Measurements from ENCODE around the gene ST6GALNAC1. TPM values are rescaled to one million over a fixed set of nuclear protein-coding genes. Genes with fewer than 3 reads are reported as not detected.
A peak's percentile ranks its signal among the peaks of the same experiment; 100 is the strongest.

ST6GALNAC1 gene
- total and polyA plus RNA-seq, 5 donors from 2014 or later, result 0.33 to 8.5 (median 2.6) TPM

- Mint-ChIP-seq H3K27me3 (peaks cover 18% of the 10 kb centered on the region), H3K27ac (no peak overlapping the region), H3K9me3 (no peaks in the 10 kb centered on the region), H3K36me3 (no peaks in the 10 kb centered on the region), H3K4me3 (no peak overlapping the region), H3K4me1 (peaks cover 13 to 35% (median 19%) of the 10 kb centered on the region in 4 donors)
- peaks cover 17% of the 10 kb centered on the region for H3K4me1 ChIP-seq (ENCODE audit: control insufficient read depth, insufficient read depth, low read length, poor library complexity, severe bottlenecking)
- no peak overlapping the region for H3K27ac ChIP-seq (ENCODE audit: insufficient read depth, low read length, poor library complexity, severe bottlenecking)
- H3K27me3 ChIP-seq (ENCODE audit: control insufficient read depth, insufficient read depth, low read length), result no peaks in the 10 kb centered on the region
- H3K36me3 ChIP-seq (ENCODE audit: control insufficient read depth, insufficient read depth, low read length), result no peaks in the 10 kb centered on the region
- DNase-seq (no peak), ATAC-seq (ENCODE audit: low read depth in 2 of 2) (no peak)
- no peak overlapping the region for H3K4me3 ChIP-seq (ENCODE audit: low read depth, low read length)
- no peaks in the 10 kb centered on the region for H3K9me3 ChIP-seq (ENCODE audit: control insufficient read depth in 2 of 2, low read length in 2 of 2)
These were observed 23.9 kb upstream of the ST6GALNAC1 start for GRCh38 chr17:76667491-76667755.

DNA sequence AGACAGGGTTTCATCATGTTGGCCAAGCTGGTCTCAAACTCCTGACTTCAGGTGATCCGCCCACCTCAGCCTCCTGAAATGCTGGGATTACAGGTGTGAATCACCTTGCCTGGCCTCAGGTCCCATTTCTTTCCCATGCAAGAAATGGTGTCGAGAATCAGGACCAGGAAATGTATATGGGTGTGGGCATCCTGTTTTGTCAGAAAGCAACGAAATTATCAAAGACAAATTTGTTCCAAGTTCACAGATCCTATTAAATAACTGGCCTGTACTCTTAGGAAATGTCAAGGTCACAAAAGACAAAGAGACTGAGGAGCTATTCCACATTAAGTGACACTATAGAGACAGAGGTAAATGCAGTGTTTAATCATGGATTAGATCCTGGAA, 17.1 kb upstream of the ST6GALNAC1 start:
- no peaks in the 10 kb centered on the region for H3K27me3 ChIP-seq (ENCODE audit: control insufficient read depth, insufficient read depth, low read length)
- Mint-ChIP-seq H3K27ac (peak overlapping the region; percentile 70 to 93 (median 83)), H3K4me1 (peaks cover 6 to 44% (median 25%) of the 10 kb centered on the region in 4 donors), H3K36me3 (no peaks in the 10 kb centered on the region), H3K27me3 (peaks cover 10% of the 10 kb centered on the region), H3K9me3 (no peaks in the 10 kb centered on the region), H3K4me3 (peak overlapping the region in 3 of 4 donors; percentile 76 to 82 (median 77))
- DNase-seq (no peak), ATAC-seq (ENCODE audit: low read depth in 2 of 2) (no peak)
- no peak overlapping the region for H3K27ac ChIP-seq (ENCODE audit: insufficient read depth, low read length, poor library complexity, severe bottlenecking)
- peak overlapping the region; percentile 55 for H3K4me3 ChIP-seq (ENCODE audit: low read depth, low read length)
- peaks cover 34% of the 10 kb centered on the region for H3K4me1 ChIP-seq (ENCODE audit: control insufficient read depth, insufficient read depth, low read length, poor library complexity, severe bottlenecking)
- H3K36me3 ChIP-seq (ENCODE audit: control insufficient read depth, insufficient read depth, low read length), result no peaks in the 10 kb centered on the region
- no peaks in the 10 kb centered on the region for H3K9me3 ChIP-seq (ENCODE audit: control insufficient read depth in 2 of 2, low read length in 2 of 2)

DNA sequence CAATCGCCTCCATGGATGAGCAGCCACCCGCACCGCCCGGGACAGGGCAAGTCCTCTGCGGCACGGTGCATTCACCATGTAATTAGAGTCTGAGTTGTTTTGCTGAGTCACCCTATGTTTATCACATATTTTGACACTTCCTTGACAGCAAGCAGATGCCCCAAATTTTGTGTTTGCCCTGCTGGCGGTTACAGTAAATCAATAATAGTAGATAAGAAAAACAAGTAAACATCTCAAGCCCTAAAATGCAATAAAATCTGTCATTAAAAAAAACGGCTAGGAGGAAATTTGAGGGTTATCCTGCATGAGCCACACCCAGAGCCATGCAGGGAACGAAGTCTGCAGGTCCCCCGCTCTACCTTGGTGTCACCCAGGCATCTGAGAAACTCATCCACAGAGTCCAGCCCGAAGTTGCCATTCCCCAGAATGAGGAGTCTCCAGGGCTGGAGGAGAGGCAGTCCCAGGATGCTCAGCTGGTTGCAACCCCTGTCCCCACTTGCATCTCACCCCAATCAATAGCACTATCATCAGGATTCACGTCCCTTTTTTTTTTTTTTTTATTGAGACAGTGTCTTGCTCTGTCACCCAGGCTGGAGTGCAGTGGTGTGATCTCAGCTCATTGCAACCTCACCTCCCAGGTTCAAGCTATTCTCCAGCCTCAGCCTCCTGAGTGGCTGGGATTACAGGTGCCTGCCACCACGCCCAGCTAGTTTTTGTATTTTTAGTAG, 16.5 kb upstream of the ST6GALNAC1 start:
- H3K4me3 Mint-ChIP-seq, result peak overlapping the region; percentile 70 to 82 (median 76)
- peaks cover 6 to 44% (median 25%) of the 10 kb centered on the region in 4 donors for H3K4me1 Mint-ChIP-seq
- no peaks in the 10 kb centered on the region for H3K36me3 Mint-ChIP-seq
- Histone ChIP-seq H3K27me3 (ENCODE audit: control insufficient read depth, insufficient read depth, low read length) (no peaks in the 10 kb centered on the region), H3K4me3 (ENCODE audit: low read depth, low read length) (peak overlapping the region; percentile 21), H3K4me1 (ENCODE audit: control insufficient read depth, insufficient read depth, low read length, poor library complexity, severe bottlenecking) (peaks cover 34% of the 10 kb centered on the region), H3K36me3 (ENCODE audit: control insufficient read depth, insufficient read depth, low read length) (no peaks in the 10 kb centered on the region), H3K27ac (ENCODE audit: insufficient read depth, low read length, poor library complexity, severe bottlenecking) (no peak overlapping the region), H3K9me3 (ENCODE audit: control insufficient read depth in 2 of 2, low read length in 2 of 2) (no peaks in the 10 kb centered on the region)
- DNase-seq (peak in 2 of 3 donors; percentile 43 to 74), ATAC-seq (ENCODE audit: low read depth in 2 of 2) (peak; percentile 85 to 91)
- peaks cover 10% of the 10 kb centered on the region for H3K27me3 Mint-ChIP-seq
- H3K9me3 Mint-ChIP-seq, result no peaks in the 10 kb centered on the region
- H3K27ac Mint-ChIP-seq, result peak overlapping the region; percentile 83 to 97 (median 93)

DNA sequence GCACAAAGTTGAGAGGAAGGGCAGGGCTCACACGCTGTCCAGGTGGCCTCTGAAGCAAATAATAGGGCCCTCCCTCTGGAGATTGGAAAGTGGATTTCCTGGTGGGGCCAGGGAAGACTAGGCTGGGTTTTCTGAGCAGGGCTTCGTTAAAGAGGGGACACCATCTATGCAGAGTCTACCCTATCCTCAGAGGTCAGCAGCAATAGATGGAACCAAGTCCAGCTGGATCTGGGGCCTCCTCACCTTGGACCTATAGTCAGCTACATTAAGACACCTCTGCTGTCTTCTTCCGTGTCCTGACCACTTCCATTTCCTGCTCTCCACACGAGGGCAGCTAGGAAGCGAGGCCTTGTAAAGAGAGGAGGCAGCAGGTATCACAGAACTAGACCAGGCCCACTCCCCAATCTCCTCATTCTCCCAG, 14.7 kb upstream of the ST6GALNAC1 start:
- no peak for DNase-seq
- ATAC-seq (ENCODE audit: low read depth in 2 of 2), result no peak
- H3K4me3 Mint-ChIP-seq, result peak overlapping the region in 3 of 4 donors; percentile 10 to 51 (median 17)
- H3K9me3 Mint-ChIP-seq, result no peaks in the 10 kb centered on the region
- Histone ChIP-seq H3K27ac (ENCODE audit: insufficient read depth, low read length, poor library complexity, severe bottlenecking) (no peak overlapping the region), H3K27me3 (ENCODE audit: control insufficient read depth, insufficient read depth, low read length) (no peaks in the 10 kb centered on the region), H3K4me1 (ENCODE audit: control insufficient read depth, insufficient read depth, low read length, poor library complexity, severe bottlenecking) (peaks cover 34% of the 10 kb centered on the region), H3K36me3 (ENCODE audit: control insufficient read depth, insufficient read depth, low read length) (no peaks in the 10 kb centered on the region), H3K9me3 (ENCODE audit: control insufficient read depth in 2 of 2, low read length in 2 of 2) (no peaks in the 10 kb centered on the region), H3K4me3 (ENCODE audit: low read depth, low read length) (no peak overlapping the region)
- peaks cover 6 to 41% (median 25%) of the 10 kb centered on the region in 4 donors for H3K4me1 Mint-ChIP-seq
- no peaks in the 10 kb centered on the region for H3K36me3 Mint-ChIP-seq
- H3K27me3 Mint-ChIP-seq, result peaks cover 6% of the 10 kb centered on the region
- peak overlapping the region in 2 of 3 donors; percentile 23 to 78 for H3K27ac Mint-ChIP-seq

- ATAC-seq (ENCODE audit: low read depth in 2 of 2), result no peak
- no peak for DNase-seq
- H3K9me3 Mint-ChIP-seq, result no peaks in the 10 kb centered on the region
- peak overlapping the region in 2 of 3 donors; percentile 23 to 26 for H3K27ac Mint-ChIP-seq
- H3K36me3 Mint-ChIP-seq, result no peaks in the 10 kb centered on the region
- Histone ChIP-seq H3K36me3 (ENCODE audit: control insufficient read depth, insufficient read depth, low read length) (no peaks in the 10 kb centered on the region), H3K9me3 (ENCODE audit: control insufficient read depth in 2 of 2, low read length in 2 of 2) (no peaks in the 10 kb centered on the region), H3K4me1 (ENCODE audit: control insufficient read depth, insufficient read depth, low read length, poor library complexity, severe bottlenecking) (peaks cover 34% of the 10 kb centered on the region), H3K27ac (ENCODE audit: insufficient read depth, low read length, poor library complexity, severe bottlenecking) (no peak overlapping the region), H3K27me3 (ENCODE audit: control insufficient read depth, insufficient read depth, low read length) (no peaks in the 10 kb centered on the region), H3K4me3 (ENCODE audit: low read depth, low read length) (no peak overlapping the region)
- H3K4me1 Mint-ChIP-seq, result peaks cover 6 to 41% (median 25%) of the 10 kb centered on the region in 4 donors
- H3K27me3 Mint-ChIP-seq, result peaks cover 6% of the 10 kb centered on the region
- no peak overlapping the region for H3K4me3 Mint-ChIP-seq
These were observed 14.1 kb upstream of the ST6GALNAC1 start for GRCh38 chr17:76657505-76658241.

DNA sequence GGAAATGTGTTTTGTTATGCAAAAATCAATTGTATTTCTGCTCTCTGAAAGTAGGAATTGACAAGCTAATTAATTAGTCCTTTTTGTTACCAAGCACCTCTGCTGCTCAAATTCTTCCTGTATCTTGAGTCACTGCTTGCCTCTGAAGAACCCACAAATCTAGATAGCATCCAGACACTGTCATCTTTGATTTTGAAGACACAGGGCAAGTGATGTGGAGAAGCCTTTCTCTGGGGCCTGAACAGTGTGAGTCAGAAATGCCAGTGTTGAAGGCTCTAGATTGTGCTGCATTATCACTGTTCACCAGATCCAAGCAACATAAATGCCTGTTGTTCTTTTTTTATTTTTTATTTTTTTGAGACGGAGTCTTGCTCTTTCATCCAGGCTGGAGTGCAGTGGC, 10.9 kb upstream of the ST6GALNAC1 start:
- peaks cover 5% of the 10 kb centered on the region for H3K27me3 Mint-ChIP-seq
- H3K4me3 Mint-ChIP-seq, result no peak overlapping the region
- H3K36me3 Mint-ChIP-seq, result no peaks in the 10 kb centered on the region
- Histone ChIP-seq H3K27ac (ENCODE audit: insufficient read depth, low read length, poor library complexity, severe bottlenecking) (no peak overlapping the region), H3K36me3 (ENCODE audit: control insufficient read depth, insufficient read depth, low read length) (no peaks in the 10 kb centered on the region), H3K9me3 (ENCODE audit: control insufficient read depth in 2 of 2, low read length in 2 of 2) (no peaks in the 10 kb centered on the region), H3K4me3 (ENCODE audit: low read depth, low read length) (no peak overlapping the region), H3K27me3 (ENCODE audit: control insufficient read depth, insufficient read depth, low read length) (no peaks in the 10 kb centered on the region), H3K4me1 (ENCODE audit: control insufficient read depth, insufficient read depth, low read length, poor library complexity, severe bottlenecking) (peaks cover 15% of the 10 kb centered on the region)
- peaks cover 0 to 15% (median 9%) of the 10 kb centered on the region in 4 donors for H3K4me1 Mint-ChIP-seq
- H3K9me3 Mint-ChIP-seq, result peaks cover 0 to 3% (median 0%) of the 10 kb centered on the region in 7 donors
- DNase-seq (no peak), ATAC-seq (ENCODE audit: low read depth in 2 of 2) (no peak)
- H3K27ac Mint-ChIP-seq, result no peak overlapping the region

GRCh38 chr17:76650504-76650903, 6.9 kb upstream of the ST6GALNAC1 start:
- ATAC-seq (ENCODE audit: low read depth in 2 of 2) (no peak), DNase-seq (no peak)
- H3K4me3 ChIP-seq (ENCODE audit: low read depth, low read length), result no peak overlapping the region
- Mint-ChIP-seq H3K4me1 (peaks cover 0 to 6% (median 4%) of the 10 kb centered on the region in 4 donors), H3K4me3 (no peak overlapping the region), H3K27me3 (peaks cover 22% of the 10 kb centered on the region), H3K27ac (no peak overlapping the region), H3K9me3 (peaks cover 0 to 7% (median 3%) of the 10 kb centered on the region in 7 donors), H3K36me3 (peaks cover 4% of the 10 kb centered on the region)
- no peak overlapping the region for H3K27ac ChIP-seq (ENCODE audit: insufficient read depth, low read length, poor library complexity, severe bottlenecking)
- peaks cover 7% of the 10 kb centered on the region for H3K27me3 ChIP-seq (ENCODE audit: control insufficient read depth, insufficient read depth, low read length)
- H3K36me3 ChIP-seq (ENCODE audit: control insufficient read depth, insufficient read depth, low read length), result no peaks in the 10 kb centered on the region
- H3K9me3 ChIP-seq (ENCODE audit: control insufficient read depth in 2 of 2, low read length in 2 of 2), result peaks cover 10 to 15% of the 10 kb centered on the region in 2 experiments
- no peaks in the 10 kb centered on the region for H3K4me1 ChIP-seq (ENCODE audit: control insufficient read depth, insufficient read depth, low read length, poor library complexity, severe bottlenecking)

Data from CD4-positive, CD25-positive, alpha-beta regulatory T cell (primary cell).